ENCODE data around the gene PANX2.

- TF ChIP-seq CTCF (IDR thresholded peaks at IDR 0.05) (no peak), POLR2A (IDR thresholded peaks at IDR 0.05) (no peak)
Measured at GRCh38 chr22:50213263-50213662, 42.7 kb downstream of the PANX2 start.
